Ovary (tissue), 9 donors: ENCODE data around the gene ZNF423. TPM values are rescaled to one million over a fixed set of nuclear protein-coding genes. Genes with fewer than 3 reads are reported as not detected.

ENCODE experiments used
- DNase-seq, 5 donors: peaks; one replicate each; pipeline ENCODE4 v3.0.0-alpha.2; 2019 to 2020
- H3K27ac ChIP-seq, 2 donors: fragments of 200-600 bp; one replicate each; pipeline versions ENCODE4 v1.5.1 to v1.8.0; 2019 to 2022
- H3K27me3 ChIP-seq: fragments of 200-600 bp; one replicate; pipeline ENCODE4 v1.8.0; 2022
- H3K36me3 ChIP-seq: fragments of 200-600 bp; sonication (generic); one replicate; pipeline ENCODE4 v1.5.1; 2019
- H3K4me1 ChIP-seq: one replicate; pipeline ENCODE4 v1.8.1; 2013; ENCODE audit warnings: mild to moderate bottlenecking, moderate library complexity; ENCODE audit not compliant: insufficient read depth
- H3K4me3 ChIP-seq: fragments of 200-600 bp; sonication (generic); one replicate; pipeline ENCODE4 v1.5.1; 2017
- H3K9me3 ChIP-seq, 2 donors: fragments of 200-600 bp in 1 of 2; sonication (generic) in 1 of 2; one replicate each; pipeline versions ENCODE4 v1.5.1 to v1.8.1; 2013 to 2019; ENCODE audit warnings: mild to moderate bottlenecking in 1 of 2, moderate library complexity in 1 of 2
- EP300 ChIP-seq: sonication (generic); formaldehyde crosslinking; IDR thresholded peaks from one replicate; pipeline ENCODE4 v1.6.1; 2017; ENCODE audit warnings: antibody characterized with exemption
- POLR2A ChIP-seq: fragments of 450-650 bp; IDR thresholded peaks from one replicate; pipeline ENCODE4 v1.6.1; 2017; ENCODE audit warnings: antibody characterized with exemption, mild to moderate bottlenecking, moderate library complexity
- WGBS, 3 donors: extraction: QIAGEN DNeasy Blood & Tissue Kit in 1 of 3; methylation state at CpG; one replicate each; pipeline versions ENCODE4 v1.1.5 to v1.1.7; 2013 to 2017; 5-methylcytosine and 5-hydroxymethylcytosine counted together
- intact Hi-C, 4 donors: fragments of 100-400 bp; cut with DNase I; formaldehyde crosslinking; loops; one replicate each; pipeline versions ENCODE4 v1.11.0 to v1.15.1; 2022 to 2023
- polyA plus RNA-seq, 2 donors: library from polyadenylated mRNA; stranded (reverse); fragments of 200-250 nt in 1 of 2; fragments of 350-450 nt in 1 of 2; fragmentation: Illumina TruSeq in 1 of 2; extraction: RNeasy Lipid Tissue Mini Kit (QIAGEN cat#74804) in 1 of 2; gene quantifications; one replicate each; pipeline ENCODE4 v1.2.3, GENCODE V29; 2013 to 2014
- total RNA-seq, 7 donors: library from RNA; depleted of rRNA in 2 of 7; stranded (reverse); fragments of >200 nt in 2 of 7; fragmentation: NEBNext Ultra II Directional in 3 of 7; extraction: Animal tissue kit (Norgen Biotek cat#: 25700) in 3 of 7; gene quantifications; one replicate each; pipeline versions ENCODE4 v1.1.0 to v1.2.4, GENCODE V29; 2016 to 2023
- TF ChIP-seq, protein P1 (sequence below), 3 donors: fragments of 450-650 bp in 2 of 3; fragments of 200-600 bp in 1 of 3; IDR thresholded peaks; one replicate each; pipeline versions ENCODE4 v1.5.1 to v1.8.0; 2016 to 2022; ENCODE audit warnings: antibody characterized with exemption in 3 of 3, mild to moderate bottlenecking in 1 of 3
- donor health status: DM: no; HTN: no; CAD: no; lungs with moderate emphysema.
- donor health status: DM: no; HTN: no; CAD: no.
- donor health status: Bipolar disorder and iron deficiency.
- donor health status: DM: yes; HTN: yes; CAD: no.
- donor health status: DM: no; HTN: no; CAD: no.
- donor health status: DM: yes; HTN: yes; CAD: no.

The ZNF423 gene
- total and polyA plus RNA-seq, 9 donors, result 3.3 to 40.3 (median 12.4) TPM

DNA sequence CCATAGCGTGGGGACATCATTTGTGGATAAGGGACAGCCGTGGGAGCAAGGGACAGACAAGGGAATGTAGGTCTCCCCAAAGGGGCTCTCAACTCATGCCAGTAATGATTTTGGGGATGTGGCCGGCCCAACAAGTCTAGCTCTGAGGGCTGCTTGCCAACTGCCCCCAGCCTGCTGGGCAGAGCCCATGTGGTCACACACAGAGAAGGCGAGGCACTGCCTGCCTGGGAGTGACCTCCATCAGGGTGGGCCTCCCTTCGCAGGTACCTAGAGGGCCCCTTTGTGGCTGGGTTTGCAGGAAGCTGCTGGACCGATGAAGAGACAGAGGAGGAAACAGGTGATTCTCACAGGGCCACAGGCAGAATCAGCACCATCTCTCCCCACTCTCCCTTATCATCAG is 305.2 kb downstream of the ZNF423 start:
- H3K9me3 ChIP-seq, result no peaks in the 10 kb centered on the region

DNA sequence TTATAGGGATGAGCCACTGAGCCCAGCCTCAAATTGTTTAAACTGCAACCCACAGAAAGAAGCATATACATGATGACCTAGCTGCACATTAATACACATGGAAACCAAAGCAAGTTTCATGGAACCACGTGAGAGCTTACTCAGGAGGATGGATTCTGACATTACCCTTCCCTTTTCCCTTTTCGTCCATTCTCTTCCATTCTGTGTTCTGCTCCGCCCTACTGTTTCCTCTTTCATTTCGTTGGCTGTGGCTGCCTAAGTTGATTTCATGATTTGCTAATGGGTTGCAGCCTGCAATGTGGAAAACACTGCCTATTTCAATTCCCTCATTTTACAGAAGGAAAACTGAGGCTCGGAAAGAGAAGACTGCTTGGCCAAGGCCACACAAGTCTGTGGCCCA is 305.8 kb downstream of the ZNF423 start:
- Histone ChIP-seq H3K36me3 (no peaks in the 10 kb centered on the region), H3K4me1 (no peaks in the 10 kb centered on the region), H3K4me3 (no peak overlapping the region), H3K9me3 (no peaks in the 10 kb centered on the region), H3K27ac (no peak overlapping the region), H3K27me3 (no peaks in the 10 kb centered on the region)
- TF ChIP-seq, protein P1, sequence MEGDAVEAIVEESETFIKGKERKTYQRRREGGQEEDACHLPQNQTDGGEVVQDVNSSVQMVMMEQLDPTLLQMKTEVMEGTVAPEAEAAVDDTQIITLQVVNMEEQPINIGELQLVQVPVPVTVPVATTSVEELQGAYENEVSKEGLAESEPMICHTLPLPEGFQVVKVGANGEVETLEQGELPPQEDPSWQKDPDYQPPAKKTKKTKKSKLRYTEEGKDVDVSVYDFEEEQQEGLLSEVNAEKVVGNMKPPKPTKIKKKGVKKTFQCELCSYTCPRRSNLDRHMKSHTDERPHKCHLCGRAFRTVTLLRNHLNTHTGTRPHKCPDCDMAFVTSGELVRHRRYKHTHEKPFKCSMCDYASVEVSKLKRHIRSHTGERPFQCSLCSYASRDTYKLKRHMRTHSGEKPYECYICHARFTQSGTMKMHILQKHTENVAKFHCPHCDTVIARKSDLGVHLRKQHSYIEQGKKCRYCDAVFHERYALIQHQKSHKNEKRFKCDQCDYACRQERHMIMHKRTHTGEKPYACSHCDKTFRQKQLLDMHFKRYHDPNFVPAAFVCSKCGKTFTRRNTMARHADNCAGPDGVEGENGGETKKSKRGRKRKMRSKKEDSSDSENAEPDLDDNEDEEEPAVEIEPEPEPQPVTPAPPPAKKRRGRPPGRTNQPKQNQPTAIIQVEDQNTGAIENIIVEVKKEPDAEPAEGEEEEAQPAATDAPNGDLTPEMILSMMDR (IDR thresholded peaks at IDR 0.05), result no peak
- no peak for TF ChIP-seq POLR2A
- TF ChIP-seq EP300, result no peak
- no peak for DNase-seq
- 85 to 96% (median 91%) methylated on average over 5 of the region's 5 CpGs for WGBS, 3 donors
- intact Hi-C loops, result no loop called here

More for the DNA sequence above, 305.2 kb downstream of the ZNF423 start:
- no peaks in the 10 kb centered on the region for H3K4me1 ChIP-seq
- H3K36me3 ChIP-seq, result no peaks in the 10 kb centered on the region
- no peak for DNase-seq
- intact Hi-C loops, result no loop called here
- TF ChIP-seq EP300 (no peak), POLR2A (no peak)
- TF ChIP-seq, protein P1 (IDR thresholded peaks at IDR 0.05), result no peak
- WGBS, 3 donors, result 94 to 98% (median 95%) methylated on average over 6 of the region's 6 CpGs
- H3K4me3 ChIP-seq, result no peak overlapping the region
- H3K27ac ChIP-seq, result no peak overlapping the region
- no peaks in the 10 kb centered on the region for H3K27me3 ChIP-seq

DNA sequence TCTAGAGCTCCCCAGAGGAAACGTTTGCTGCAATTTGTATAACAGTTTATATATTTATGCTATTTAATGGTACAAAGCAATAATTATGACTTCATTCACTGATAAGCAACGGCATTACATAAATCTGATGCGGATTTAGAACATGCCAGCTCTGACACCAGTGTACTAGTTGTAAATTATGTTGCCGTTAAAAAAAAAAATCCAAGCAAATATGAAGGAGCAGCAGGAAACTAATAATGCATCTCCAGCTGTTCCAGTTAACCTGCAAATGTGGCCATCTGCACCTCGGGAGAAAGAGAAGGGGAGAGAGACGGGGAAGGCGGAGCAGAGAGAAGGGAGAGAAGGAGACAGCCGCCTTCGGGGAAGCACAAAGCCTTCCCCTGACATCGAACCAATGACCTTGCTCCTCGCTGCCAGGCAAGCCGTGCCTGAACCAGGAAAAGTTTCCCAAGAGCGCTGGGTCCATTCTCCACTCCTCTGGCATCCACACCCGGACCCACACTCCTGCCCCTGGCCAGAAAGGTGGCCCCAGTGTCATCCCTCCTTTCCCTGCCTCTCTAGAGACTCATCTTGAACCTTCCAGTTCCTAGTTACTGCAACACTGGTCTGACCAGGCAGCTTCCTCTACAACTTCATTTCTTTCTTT is 307.5 kb downstream of the ZNF423 start:
- no peak for DNase-seq
- intact Hi-C loops, result no loop called here
- no peaks in the 10 kb centered on the region for H3K9me3 ChIP-seq
- no peak overlapping the region for H3K27ac ChIP-seq
- H3K27me3 ChIP-seq, result no peaks in the 10 kb centered on the region
- TF ChIP-seq POLR2A (no peak), EP300 (no peak)
- TF ChIP-seq, protein P1 (IDR thresholded peaks at IDR 0.05), result no peak
- 53 to 66% (median 65%) methylated on average over 14 of the region's 14 CpGs for WGBS, 3 donors
- H3K4me3 ChIP-seq, result no peak overlapping the region
- no peaks in the 10 kb centered on the region for H3K4me1 ChIP-seq
- H3K36me3 ChIP-seq, result no peaks in the 10 kb centered on the region

DNA sequence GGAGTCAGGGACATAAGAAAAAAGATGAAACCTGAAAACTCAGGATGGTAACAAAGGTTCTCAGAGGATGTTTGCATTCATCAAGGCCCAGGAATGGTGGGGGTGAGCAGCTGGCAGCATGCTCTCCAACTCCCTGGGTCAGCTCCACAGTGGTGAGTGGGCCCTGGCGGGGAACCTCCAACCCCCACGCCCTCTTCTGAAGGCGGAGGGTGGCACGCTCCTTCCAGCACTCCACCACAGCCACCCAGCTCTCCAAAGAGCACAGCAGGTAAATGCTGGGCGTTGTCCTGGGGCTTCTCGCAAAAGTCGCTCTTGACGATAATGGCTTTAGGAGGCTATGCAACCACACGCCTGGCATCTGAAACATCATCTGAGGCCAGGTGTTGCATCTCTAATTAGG is 308.5 kb downstream of the ZNF423 start:
- DNase-seq, result no peak
- no peak overlapping the region for H3K4me3 ChIP-seq
- H3K9me3 ChIP-seq, result no peaks in the 10 kb centered on the region
- H3K27me3 ChIP-seq, result no peaks in the 10 kb centered on the region
- WGBS, 3 donors, result 95 to 98% (median 96%) methylated on average over 9 of the region's 9 CpGs
- H3K27ac ChIP-seq, result no peak overlapping the region
- H3K36me3 ChIP-seq, result no peaks in the 10 kb centered on the region
- H3K4me1 ChIP-seq, result no peaks in the 10 kb centered on the region
- no peak for TF ChIP-seq EP300
- intact Hi-C loops, result no loop called here

DNA sequence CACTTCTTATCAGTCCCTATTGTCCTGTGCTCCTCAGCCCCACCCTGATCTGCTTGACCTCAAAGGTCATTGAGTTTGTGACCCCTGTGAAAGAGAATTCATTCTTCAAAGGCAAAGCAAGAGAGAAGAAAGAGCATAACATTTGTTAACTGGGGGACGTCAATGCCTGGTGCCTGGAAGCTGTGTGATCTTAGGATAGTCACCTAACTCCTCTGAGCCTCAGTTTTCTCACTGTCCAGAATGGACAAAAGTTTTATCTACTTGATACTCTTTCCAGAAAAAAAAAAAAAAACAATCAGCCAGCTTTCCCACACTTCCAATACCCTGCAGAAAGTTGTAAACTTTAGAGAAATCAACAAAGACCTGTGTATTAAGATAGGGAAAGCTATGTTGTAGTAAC is 309.2 kb downstream of the ZNF423 start:
- no peak overlapping the region for H3K27ac ChIP-seq
- WGBS, 3 donors, result 93 to 97% (median 96%) methylated on average over 1 of the region's 1 CpG
- no peaks in the 10 kb centered on the region for H3K36me3 ChIP-seq
- TF ChIP-seq EP300, result no peak
- no peak for TF ChIP-seq POLR2A
- TF ChIP-seq, protein P1 (IDR thresholded peaks at IDR 0.05), result no peak
- no peaks in the 10 kb centered on the region for H3K27me3 ChIP-seq
- no peak for DNase-seq
- no peaks in the 10 kb centered on the region for H3K4me1 ChIP-seq
- no peak overlapping the region for H3K4me3 ChIP-seq
- intact Hi-C loops, result no loop called here
- no peaks in the 10 kb centered on the region for H3K9me3 ChIP-seq
